ENCODE data around the gene ABHD8.

DNA sequence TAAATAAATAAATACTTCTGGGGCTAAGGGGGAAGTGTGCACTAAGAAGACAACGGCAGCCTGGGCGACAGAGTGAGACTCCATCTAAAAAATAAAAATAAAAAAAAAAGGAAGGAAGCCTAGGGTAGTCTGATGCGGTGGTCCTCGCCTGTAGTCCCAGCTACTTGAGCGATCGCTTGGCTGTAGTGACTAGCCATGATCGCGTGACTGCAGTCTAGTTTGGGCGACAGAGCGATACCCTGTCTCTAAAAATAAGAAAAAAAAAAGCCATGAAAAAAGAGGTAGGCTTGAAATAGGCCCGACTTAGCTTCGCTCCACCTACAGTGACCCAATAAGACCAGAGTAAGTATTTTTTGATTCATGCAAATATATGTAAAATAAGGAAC lies 36.6 kb downstream of the ABHD8 start:
- TF ChIP-seq EZH2 (IDR thresholded peaks at IDR 0.05), result no peak
- TF ChIP-seq, protein P1, sequence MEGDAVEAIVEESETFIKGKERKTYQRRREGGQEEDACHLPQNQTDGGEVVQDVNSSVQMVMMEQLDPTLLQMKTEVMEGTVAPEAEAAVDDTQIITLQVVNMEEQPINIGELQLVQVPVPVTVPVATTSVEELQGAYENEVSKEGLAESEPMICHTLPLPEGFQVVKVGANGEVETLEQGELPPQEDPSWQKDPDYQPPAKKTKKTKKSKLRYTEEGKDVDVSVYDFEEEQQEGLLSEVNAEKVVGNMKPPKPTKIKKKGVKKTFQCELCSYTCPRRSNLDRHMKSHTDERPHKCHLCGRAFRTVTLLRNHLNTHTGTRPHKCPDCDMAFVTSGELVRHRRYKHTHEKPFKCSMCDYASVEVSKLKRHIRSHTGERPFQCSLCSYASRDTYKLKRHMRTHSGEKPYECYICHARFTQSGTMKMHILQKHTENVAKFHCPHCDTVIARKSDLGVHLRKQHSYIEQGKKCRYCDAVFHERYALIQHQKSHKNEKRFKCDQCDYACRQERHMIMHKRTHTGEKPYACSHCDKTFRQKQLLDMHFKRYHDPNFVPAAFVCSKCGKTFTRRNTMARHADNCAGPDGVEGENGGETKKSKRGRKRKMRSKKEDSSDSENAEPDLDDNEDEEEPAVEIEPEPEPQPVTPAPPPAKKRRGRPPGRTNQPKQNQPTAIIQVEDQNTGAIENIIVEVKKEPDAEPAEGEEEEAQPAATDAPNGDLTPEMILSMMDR (IDR thresholded peaks at IDR 0.05), result no peak
